SK-N-SH (cell line): Measurements from ENCODE around the gene RASGRF2.

Source experiments
- MXI1 ChIP-seq: IDR thresholded peaks from 2 replicates; pipeline ENCODE4 v1.6.1; 2012; ENCODE audit warnings: mild to moderate bottlenecking, low read depth, low read length, improper control_type of control experiment
- NRF1 ChIP-seq: IDR thresholded peaks from 2 replicates; pipeline ENCODE4 v1.6.1; 2012; ENCODE audit warnings: low read depth, mild to moderate bottlenecking, low read length
- TF ChIP-seq, protein P1 (sequence below): fragments of 150-350 bp; IDR thresholded peaks from 2 replicates; pipeline ENCODE4 v1.6.1; 2017; ENCODE audit warnings: antibody characterized with exemption, low read length, low read depth, borderline replicate concordance
- TF ChIP-seq, protein P2 (sequence below): fragments of 200-600 bp; sonication (generic); IDR thresholded peaks from 2 replicates; pipeline ENCODE4 v1.6.1; 2017; ENCODE audit warnings: antibody characterized with exemption, mild to moderate bottlenecking, moderate library complexity

DNA sequence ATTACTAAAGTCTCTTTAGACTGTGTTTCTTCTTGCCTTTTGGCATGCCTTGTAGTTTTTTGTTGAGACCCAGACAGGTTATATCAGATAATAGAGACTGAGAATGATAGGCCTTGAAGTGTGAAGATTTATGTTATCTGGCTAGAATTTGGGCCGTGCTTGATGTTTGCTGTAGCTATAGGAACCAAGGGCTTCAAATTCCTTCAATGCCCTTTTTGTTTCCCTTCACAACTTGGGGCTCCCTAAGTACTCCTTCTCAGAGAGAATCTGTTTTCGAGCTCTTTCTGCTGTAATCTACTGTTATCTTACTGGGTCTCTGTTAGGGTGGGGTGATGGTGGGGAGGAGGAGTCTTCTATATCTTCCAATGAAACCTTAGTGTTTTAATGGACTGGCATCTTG is 177.7 kb downstream of the RASGRF2 start:
- no peak for TF ChIP-seq NRF1
- TF ChIP-seq, protein P1, sequence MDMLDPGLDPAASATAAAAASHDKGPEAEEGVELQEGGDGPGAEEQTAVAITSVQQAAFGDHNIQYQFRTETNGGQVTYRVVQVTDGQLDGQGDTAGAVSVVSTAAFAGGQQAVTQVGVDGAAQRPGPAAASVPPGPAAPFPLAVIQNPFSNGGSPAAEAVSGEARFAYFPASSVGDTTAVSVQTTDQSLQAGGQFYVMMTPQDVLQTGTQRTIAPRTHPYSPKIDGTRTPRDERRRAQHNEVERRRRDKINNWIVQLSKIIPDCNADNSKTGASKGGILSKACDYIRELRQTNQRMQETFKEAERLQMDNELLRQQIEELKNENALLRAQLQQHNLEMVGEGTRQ, result no peak
- TF ChIP-seq, protein P2, sequence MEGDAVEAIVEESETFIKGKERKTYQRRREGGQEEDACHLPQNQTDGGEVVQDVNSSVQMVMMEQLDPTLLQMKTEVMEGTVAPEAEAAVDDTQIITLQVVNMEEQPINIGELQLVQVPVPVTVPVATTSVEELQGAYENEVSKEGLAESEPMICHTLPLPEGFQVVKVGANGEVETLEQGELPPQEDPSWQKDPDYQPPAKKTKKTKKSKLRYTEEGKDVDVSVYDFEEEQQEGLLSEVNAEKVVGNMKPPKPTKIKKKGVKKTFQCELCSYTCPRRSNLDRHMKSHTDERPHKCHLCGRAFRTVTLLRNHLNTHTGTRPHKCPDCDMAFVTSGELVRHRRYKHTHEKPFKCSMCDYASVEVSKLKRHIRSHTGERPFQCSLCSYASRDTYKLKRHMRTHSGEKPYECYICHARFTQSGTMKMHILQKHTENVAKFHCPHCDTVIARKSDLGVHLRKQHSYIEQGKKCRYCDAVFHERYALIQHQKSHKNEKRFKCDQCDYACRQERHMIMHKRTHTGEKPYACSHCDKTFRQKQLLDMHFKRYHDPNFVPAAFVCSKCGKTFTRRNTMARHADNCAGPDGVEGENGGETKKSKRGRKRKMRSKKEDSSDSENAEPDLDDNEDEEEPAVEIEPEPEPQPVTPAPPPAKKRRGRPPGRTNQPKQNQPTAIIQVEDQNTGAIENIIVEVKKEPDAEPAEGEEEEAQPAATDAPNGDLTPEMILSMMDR, result no peak
- TF ChIP-seq MXI1, result no peak
